ENCODE results near the gene PNKP. TPM values are rescaled to one million over a fixed set of nuclear protein-coding genes. Genes with fewer than 3 reads are reported as not detected.
A peak's percentile ranks its signal among the peaks of the same experiment; 100 is the strongest.

The PNKP gene
- total RNA-seq, 4 donors from 2014 or later, result 33.3 to 42.3 (median 36.3) TPM

DNA sequence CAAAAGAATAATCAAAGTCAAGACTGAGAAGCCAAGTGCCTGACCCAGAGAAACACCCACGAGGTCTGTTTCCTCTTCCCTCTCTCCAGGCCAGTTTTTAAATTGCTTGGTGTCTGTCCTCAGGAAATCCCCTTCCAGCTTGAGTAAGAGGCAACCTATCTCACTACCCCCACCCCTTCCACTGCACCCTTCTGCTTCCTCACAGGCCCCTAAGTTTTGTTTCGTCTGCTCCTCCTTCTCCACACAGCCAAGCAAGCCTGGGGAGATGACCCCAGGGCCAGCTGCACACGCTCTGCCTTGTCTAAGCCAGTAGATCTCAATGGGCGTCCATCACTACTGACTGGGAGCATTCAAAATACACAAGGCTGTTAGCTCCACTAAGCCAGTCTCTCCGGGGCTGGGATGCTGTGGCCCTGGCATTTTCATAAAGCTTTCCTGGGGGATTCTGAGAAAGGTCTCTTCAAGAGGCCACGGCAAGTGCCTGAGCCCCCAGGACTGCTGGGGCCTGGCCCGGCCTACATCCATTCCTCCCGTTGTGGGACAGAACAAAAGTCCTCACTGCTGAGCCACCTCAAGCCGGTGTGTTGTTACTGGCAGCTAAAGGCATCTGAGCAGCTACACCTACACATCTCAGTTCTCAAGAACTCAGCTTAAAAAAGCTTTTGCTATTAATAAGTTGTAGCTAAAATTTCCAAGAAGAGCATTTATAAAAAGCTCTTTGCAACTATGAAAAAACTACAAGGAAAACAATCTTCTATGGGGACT, 44.2 kb upstream of the PNKP start:
- no peak for DNase-seq
- H3K27ac ChIP-seq, result peak overlapping the region in 1 of 4 donors; percentile 32
- no peak for TF ChIP-seq POLR2A (IDR thresholded peaks at IDR 0.05)
- TF ChIP-seq, protein P1, sequence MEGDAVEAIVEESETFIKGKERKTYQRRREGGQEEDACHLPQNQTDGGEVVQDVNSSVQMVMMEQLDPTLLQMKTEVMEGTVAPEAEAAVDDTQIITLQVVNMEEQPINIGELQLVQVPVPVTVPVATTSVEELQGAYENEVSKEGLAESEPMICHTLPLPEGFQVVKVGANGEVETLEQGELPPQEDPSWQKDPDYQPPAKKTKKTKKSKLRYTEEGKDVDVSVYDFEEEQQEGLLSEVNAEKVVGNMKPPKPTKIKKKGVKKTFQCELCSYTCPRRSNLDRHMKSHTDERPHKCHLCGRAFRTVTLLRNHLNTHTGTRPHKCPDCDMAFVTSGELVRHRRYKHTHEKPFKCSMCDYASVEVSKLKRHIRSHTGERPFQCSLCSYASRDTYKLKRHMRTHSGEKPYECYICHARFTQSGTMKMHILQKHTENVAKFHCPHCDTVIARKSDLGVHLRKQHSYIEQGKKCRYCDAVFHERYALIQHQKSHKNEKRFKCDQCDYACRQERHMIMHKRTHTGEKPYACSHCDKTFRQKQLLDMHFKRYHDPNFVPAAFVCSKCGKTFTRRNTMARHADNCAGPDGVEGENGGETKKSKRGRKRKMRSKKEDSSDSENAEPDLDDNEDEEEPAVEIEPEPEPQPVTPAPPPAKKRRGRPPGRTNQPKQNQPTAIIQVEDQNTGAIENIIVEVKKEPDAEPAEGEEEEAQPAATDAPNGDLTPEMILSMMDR (IDR thresholded peaks at IDR 0.05), result no peak
- H3K9me3 ChIP-seq, result no peaks in the 10 kb centered on the region
- peaks cover 18 to 86% (median 24%) of the 10 kb centered on the region in 3 donors for H3K36me3 ChIP-seq
- no peak overlapping the region for H3K4me3 ChIP-seq
- H3K4me1 ChIP-seq, result peaks cover 3 to 15% (median 12%) of the 10 kb centered on the region in 3 donors
- WGBS, 2 donors, result 46 to 64% methylated on average over 8 to 9 of the region's 9 CpGs
- H3K27me3 ChIP-seq, result no peaks in the 10 kb centered on the region
- intact Hi-C loops (cut with DNase I), result no loop called here

DNA sequence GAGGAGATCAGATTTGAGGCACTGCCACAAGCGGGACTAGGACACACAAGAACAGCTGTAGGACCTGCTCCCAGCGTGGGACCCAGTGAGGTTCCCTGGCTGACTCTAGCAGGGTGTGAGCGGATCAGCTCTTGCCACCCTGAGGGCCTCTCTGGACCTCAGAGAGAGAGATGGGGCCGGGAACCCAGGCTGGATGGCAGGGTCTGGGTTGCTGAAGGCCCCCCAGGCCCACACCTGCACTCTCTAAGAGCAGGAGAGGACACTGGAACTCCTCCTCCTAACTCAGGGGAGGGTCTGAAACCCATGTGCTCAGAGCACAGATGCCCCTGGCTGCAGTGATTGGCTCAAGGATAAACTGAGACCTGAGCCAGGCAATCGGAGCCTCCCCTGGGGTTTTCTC, 42.8 kb upstream of the PNKP start:
- Histone ChIP-seq H3K27me3 (no peaks in the 10 kb centered on the region), H3K36me3 (peaks cover 18 to 78% (median 24%) of the 10 kb centered on the region in 3 donors), H3K9me3 (no peaks in the 10 kb centered on the region), H3K4me1 (peaks cover 3 to 15% (median 12%) of the 10 kb centered on the region in 3 donors), H3K4me3 (no peak overlapping the region), H3K27ac (no peak overlapping the region)
- intact Hi-C loops (cut with DNase I), result no loop called here
- 84% methylated on average over 3 of the region's 5 CpGs; no CpG with 5 or more reads in 1 of the 2 donors for WGBS, 2 donors
- no peak for TF ChIP-seq POLR2A (IDR thresholded peaks at IDR 0.05)
- TF ChIP-seq, protein P1 (IDR thresholded peaks at IDR 0.05), result no peak
- no peak for DNase-seq

DNA sequence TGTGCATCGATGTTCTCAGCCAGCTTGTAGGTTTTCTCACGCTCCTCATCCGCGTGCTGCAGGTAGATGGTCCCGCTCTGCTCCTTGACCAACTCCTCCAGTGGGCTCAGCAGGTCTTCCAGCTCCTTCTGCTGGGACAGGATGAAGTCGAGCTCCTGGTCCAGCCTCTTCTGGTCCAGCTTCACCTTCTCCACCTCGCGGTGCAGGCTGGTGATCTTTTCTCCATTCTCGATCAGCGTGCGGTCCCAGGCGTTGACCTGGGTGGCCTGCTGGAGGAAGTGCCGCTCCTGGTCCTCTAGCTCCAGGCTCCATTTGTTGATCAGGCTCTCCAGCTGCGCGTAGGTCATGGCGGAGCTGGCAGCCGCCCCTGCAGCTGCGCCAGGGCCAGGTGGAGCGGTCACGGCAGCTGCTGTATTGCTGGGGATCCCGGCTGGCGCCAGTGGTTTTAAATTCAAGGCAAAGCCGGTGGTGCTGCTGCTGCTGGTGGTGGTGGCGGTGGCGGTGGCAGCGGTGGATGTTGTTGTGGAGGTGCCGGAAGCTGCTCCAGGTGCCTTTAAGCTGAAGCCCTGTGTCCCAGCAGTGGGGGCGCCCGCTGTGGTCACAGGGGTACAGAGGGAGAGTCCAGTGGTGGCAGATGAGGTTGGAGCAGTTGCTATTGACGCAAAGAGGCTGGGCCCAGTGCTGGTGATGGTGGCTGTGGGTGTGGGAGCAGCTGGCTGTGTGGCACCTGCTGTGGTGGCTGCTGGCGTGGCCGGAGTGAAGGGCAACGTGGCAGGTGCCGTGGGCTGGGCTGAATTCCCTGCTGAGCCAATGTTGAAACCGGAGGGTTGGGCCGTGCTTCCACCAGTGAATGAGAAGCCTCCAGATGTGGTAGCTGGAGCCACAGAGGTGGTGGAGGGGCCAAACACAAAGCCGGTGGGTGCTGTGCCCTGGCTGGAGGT, 41.4 kb upstream of the PNKP start:
- peaks cover 3 to 15% (median 12%) of the 10 kb centered on the region in 3 donors for H3K4me1 ChIP-seq
- no peak for TF ChIP-seq POLR2A (IDR thresholded peaks at IDR 0.05)
- TF ChIP-seq, protein P1 (IDR thresholded peaks at IDR 0.05), result no peak
- no peaks in the 10 kb centered on the region for H3K9me3 ChIP-seq
- H3K4me3 ChIP-seq, result no peak overlapping the region
- WGBS, 2 donors, result 93 to 97% methylated on average over 5 to 22 of the region's 37 CpGs
- H3K36me3 ChIP-seq, result peaks cover 18 to 65% (median 24%) of the 10 kb centered on the region in 3 donors
- intact Hi-C loops (cut with DNase I), result no loop called here
- DNase-seq, result no peak
- no peaks in the 10 kb centered on the region for H3K27me3 ChIP-seq
- H3K27ac ChIP-seq, result no peak overlapping the region

DNA sequence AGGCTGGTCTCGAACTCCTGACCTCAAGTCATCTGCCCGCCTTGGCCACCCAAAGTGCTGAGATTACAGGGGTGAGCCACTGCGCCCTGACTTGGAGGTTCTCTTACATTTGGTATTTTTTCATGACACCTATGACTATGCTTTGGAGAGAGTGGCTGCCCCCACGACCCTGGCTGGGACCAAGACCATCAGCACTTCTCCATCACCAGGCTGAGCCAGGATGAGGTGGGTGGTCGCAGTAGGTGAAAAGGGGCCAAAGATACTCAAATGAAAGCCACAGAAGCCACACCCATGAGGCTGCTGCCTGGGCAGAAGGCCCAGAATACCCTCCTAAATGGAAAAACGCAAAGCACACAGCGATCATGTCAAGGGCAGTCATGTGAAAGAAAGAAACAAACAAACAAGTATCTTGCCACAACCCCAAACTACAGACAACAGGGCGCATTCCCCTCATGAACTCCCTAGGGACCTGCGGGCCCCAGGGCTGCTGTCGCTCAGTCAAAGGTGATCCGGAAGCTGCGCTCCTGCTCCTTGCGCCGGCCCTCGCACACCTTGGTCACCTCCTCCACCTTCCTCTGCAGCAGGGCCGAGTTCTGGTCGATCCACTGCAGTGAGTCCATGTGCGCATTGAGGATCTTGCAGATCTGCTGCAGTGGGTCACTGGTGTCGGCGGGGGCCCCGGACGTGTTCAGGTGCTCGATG, 40.5 kb upstream of the PNKP start:
- no peak for TF ChIP-seq POLR2A (IDR thresholded peaks at IDR 0.05)
- TF ChIP-seq, protein P1 (IDR thresholded peaks at IDR 0.05), result no peak
- Histone ChIP-seq H3K36me3 (peaks cover 18 to 56% (median 24%) of the 10 kb centered on the region in 3 donors), H3K27ac (no peak overlapping the region), H3K4me1 (peaks cover 3 to 13% (median 12%) of the 10 kb centered on the region in 3 donors), H3K9me3 (no peaks in the 10 kb centered on the region), H3K27me3 (no peaks in the 10 kb centered on the region), H3K4me3 (no peak overlapping the region)
- DNase-seq, result no peak
- intact Hi-C loops (cut with DNase I), result no loop called here
- whole genome bisulfite sequencing, 2 donors, result 85 to 93% methylated on average over 11 to 14 of the region's 23 CpGs

All from esophagus squamous epithelium (tissue), 5 donors.